SIG-M5 treated with dmso at 0.1 percent for 504 hours (cell line): ENCODE data around the gene RIMBP2.
"Not testable (repeated sequence)": the region's sequence is repeated elsewhere in the genome, so short reads cannot be mapped to it uniquely, and the experiment has no call there.

Source experiments
- DNase-seq: peaks from one replicate; lab custom pipeline; 2025; ENCODE audit not compliant: unreplicated experiment; lab: John Stamatoyannopoulos, UW

Gene RIMBP2

GRCh38 chr12:130606231-130606630 lies 109.9 kb downstream of the RIMBP2 start:
- no peak for DNase-seq

GRCh38 chr12:130603396-130603965 lies 112.6 kb downstream of the RIMBP2 start:
- DNase-seq, result no peak

- DNase-seq, result no peak
These were observed 113.8 kb downstream of the RIMBP2 start for GRCh38 chr12:130602251-130602650.

GRCh38 chr12:130601327-130601726 lies 114.8 kb downstream of the RIMBP2 start:
- no peak for DNase-seq

GRCh38 chr12:130596241-130596640 lies 119.9 kb downstream of the RIMBP2 start:
- DNase-seq, result no peak

GRCh38 chr12:130595566-130595965 lies 120.5 kb downstream of the RIMBP2 start:
- DNase-seq, result no peak

GRCh38 chr12:130593056-130593455 lies 123.0 kb downstream of the RIMBP2 start:
- no peak for DNase-seq

GRCh38 chr12:130592641-130593040 lies 123.5 kb downstream of the RIMBP2 start:
- DNase-seq, result no peak

GRCh38 chr12:130591736-130592135 lies 124.4 kb downstream of the RIMBP2 start:
- no peak for DNase-seq

GRCh38 chr12:130590685-130591084 lies 125.4 kb downstream of the RIMBP2 start:
- no peak for DNase-seq

GRCh38 chr12:130589540-130590317 lies 126.4 kb downstream of the RIMBP2 start:
- DNase-seq, result no peak

GRCh38 chr12:130588696-130589539 lies 127.2 kb downstream of the RIMBP2 start:
- no peak for DNase-seq

GRCh38 chr12:130587966-130588365 lies 128.1 kb downstream of the RIMBP2 start:
- DNase-seq, result no peak

- DNase-seq, result not testable (repeated sequence)
These were observed 131.6 kb downstream of the RIMBP2 start for GRCh38 chr12:130584475-130584874.

- no peak for DNase-seq
These were observed 132.3 kb downstream of the RIMBP2 start for GRCh38 chr12:130583800-130584199.

- no peak for DNase-seq
These were observed 132.8 kb downstream of the RIMBP2 start for GRCh38 chr12:130583317-130583716.

GRCh38 chr12:130582286-130582685 lies 133.8 kb downstream of the RIMBP2 start:
- DNase-seq, result no peak

GRCh38 chr12:130581782-130582181 lies 134.3 kb downstream of the RIMBP2 start:
- DNase-seq, result no peak

- no peak for DNase-seq
These were observed 136.9 kb downstream of the RIMBP2 start for GRCh38 chr12:130579231-130579630.

- DNase-seq, result no peak
These were observed 138.7 kb downstream of the RIMBP2 start for GRCh38 chr12:130577351-130577750.

GRCh38 chr12:130576371-130576816 lies 139.7 kb downstream of the RIMBP2 start:
- no peak for DNase-seq

GRCh38 chr12:130574402-130574801 lies 141.7 kb downstream of the RIMBP2 start:
- no peak for DNase-seq
